ENCODE measurements around the gene TRIM65.

DNA sequence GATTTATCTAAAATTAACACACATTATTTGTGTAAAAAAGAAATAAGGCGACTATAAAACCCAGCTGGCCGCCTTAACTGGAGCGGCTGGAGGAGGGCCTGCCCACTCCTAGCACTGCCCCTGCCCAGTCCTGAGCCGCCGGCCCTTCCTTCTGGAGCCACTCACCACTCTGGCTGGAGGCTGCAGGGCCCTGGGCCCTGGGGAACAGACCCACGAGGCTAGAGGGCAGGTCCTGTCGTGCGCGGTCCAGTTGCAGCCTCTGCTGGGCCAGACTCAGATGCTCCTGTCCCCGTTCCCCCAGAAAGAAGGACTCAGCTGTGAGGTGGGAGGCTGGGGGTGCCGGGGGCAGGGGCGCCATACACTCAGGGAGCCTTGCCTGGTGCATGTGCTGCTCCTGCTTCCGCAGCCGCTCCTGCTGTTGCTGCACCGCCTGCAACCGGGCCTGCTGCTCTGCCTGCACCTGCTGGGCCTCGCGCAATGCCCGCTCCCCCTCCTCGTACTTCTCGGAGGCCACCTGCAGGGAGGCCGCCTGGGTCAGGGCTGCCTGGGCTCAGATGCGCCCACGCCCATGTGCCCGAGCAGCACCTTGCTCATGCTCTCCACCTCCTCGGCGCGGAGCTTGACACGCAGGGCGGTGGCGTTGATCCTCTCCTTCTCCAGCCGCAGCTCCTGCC lies 16.9 kb upstream of the TRIM65 start:
- TF ChIP-seq CTCF (IDR thresholded peaks at IDR 0.05; ENCODE audit: low read depth, low read length) (no peak), EZH2phosphoT487 (IDR thresholded peaks at IDR 0.05; ENCODE audit: low read depth) (no peak)

Data from OCI-LY3 (cell line).